WTC11 (cell line): ENCODE measurements around the gene SAMSN1.

ENCODE experiments used
- CBFB ChIP-seq: sonication (generic); formaldehyde crosslinking; IDR thresholded peaks from 2 replicates; pipeline ENCODE4 v1.8.1; 2022; ENCODE audit warnings: mild to moderate bottlenecking, low read depth, missing genetic modification reagents
- NFYB ChIP-seq: sonication (generic); formaldehyde crosslinking; conservative IDR thresholded peaks from 2 replicates; pipeline ENCODE4 v1.8.0; 2022; ENCODE audit warnings: low read depth, missing genetic modification reagents
- SMAD3 ChIP-seq: sonication (generic); formaldehyde crosslinking; IDR thresholded peaks from 2 replicates; pipeline ENCODE4 v1.8.0; 2022; ENCODE audit warnings: missing genetic modification reagents, mild to moderate bottlenecking, borderline replicate concordance
- TCF7 ChIP-seq: sonication (generic); formaldehyde crosslinking; IDR thresholded peaks from 2 replicates; pipeline ENCODE4 v1.8.0; 2022; ENCODE audit warnings: mild to moderate bottlenecking, low read depth, missing genetic modification reagents, moderate library complexity
- TEAD4 ChIP-seq: sonication (generic); formaldehyde crosslinking; IDR thresholded peaks from 2 replicates; pipeline ENCODE4 v1.8.0; 2022; ENCODE audit warnings: mild to moderate bottlenecking, missing genetic modification reagents
- TF ChIP-seq, protein P1 (sequence below): fragments of 200-600 bp; IDR thresholded peaks from 2 replicates; pipeline ENCODE4 v1.8.0; 2022; ENCODE audit warnings: antibody characterized with exemption
- TF ChIP-seq, protein P2 (sequence below): sonication (generic); formaldehyde crosslinking; IDR thresholded peaks from 2 replicates; pipeline ENCODE4 v1.8.1; 2022; ENCODE audit warnings: missing genetic modification reagents, borderline replicate concordance

DNA sequence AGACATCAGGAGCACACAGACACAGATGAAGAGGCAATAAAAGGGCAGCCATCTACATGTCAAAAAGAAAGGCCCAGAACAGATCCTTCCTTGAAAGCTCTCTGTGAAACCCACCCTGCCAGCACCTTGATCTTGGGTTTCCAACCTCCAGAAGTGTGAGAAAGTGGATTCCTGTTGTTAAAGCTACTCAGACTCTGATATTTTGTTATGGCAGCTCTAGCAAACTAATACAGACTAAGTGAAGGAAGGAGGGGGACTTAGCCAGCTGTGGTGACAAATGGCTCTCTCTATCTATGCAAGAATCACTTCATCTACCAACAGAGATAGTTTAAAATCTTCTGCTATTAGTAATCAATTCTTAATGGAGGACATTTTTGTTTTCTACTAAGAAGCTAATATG lies 10.4 kb downstream of the SAMSN1 start:
- TF ChIP-seq, protein P1, sequence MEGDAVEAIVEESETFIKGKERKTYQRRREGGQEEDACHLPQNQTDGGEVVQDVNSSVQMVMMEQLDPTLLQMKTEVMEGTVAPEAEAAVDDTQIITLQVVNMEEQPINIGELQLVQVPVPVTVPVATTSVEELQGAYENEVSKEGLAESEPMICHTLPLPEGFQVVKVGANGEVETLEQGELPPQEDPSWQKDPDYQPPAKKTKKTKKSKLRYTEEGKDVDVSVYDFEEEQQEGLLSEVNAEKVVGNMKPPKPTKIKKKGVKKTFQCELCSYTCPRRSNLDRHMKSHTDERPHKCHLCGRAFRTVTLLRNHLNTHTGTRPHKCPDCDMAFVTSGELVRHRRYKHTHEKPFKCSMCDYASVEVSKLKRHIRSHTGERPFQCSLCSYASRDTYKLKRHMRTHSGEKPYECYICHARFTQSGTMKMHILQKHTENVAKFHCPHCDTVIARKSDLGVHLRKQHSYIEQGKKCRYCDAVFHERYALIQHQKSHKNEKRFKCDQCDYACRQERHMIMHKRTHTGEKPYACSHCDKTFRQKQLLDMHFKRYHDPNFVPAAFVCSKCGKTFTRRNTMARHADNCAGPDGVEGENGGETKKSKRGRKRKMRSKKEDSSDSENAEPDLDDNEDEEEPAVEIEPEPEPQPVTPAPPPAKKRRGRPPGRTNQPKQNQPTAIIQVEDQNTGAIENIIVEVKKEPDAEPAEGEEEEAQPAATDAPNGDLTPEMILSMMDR = no peak
- TF ChIP-seq NFYB (CRISPR knock-in tag) (no peak), TEAD4 (CRISPR knock-in tag) (no peak), TCF7 (CRISPR knock-in tag) (no peak), SMAD3 (CRISPR knock-in tag) (no peak), CBFB (CRISPR knock-in tag) (no peak)
- TF ChIP-seq, protein P2, sequence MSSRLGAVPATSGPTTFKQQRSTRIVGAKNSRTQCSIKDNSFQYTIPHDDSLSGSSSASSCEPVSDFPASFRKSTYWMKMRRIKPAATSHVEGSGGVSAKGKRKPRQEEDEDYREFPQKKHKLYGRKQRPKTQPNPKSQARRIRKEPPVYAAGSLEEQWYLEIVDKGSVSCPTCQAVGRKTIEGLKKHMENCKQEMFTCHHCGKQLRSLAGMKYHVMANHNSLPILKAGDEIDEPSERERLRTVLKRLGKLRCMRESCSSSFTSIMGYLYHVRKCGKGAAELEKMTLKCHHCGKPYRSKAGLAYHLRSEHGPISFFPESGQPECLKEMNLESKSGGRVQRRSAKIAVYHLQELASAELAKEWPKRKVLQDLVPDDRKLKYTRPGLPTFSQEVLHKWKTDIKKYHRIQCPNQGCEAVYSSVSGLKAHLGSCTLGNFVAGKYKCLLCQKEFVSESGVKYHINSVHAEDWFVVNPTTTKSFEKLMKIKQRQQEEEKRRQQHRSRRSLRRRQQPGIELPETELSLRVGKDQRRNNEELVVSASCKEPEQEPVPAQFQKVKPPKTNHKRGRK = no peak
